GM06990 (cell line): ENCODE measurements around the gene LINC00237.

Experiments
- DNase-seq: peaks from one replicate; pipeline ENCODE4 v3.0.0-alpha.2; 2011; ENCODE audit not compliant: insufficient read length; ENCODE audit errors: extremely low read depth
- H3K27me3 ChIP-seq: replicated peaks from 2 replicates; pipeline ENCODE4 v1.6.0; 2011; ENCODE audit warnings: low read length; ENCODE audit not compliant: control insufficient read depth, insufficient read depth
- H3K36me3 ChIP-seq: 2 replicates; pipeline ENCODE4 v1.5.1; 2011; ENCODE audit warnings: low read length; ENCODE audit not compliant: control insufficient read depth, insufficient read depth
- H3K4me3 ChIP-seq: replicated peaks from 2 replicates; pipeline ENCODE4 v1.5.1; 2011; ENCODE audit warnings: low read depth, mild to moderate bottlenecking, control low read depth, low read length
- TF ChIP-seq, protein P1 (sequence below): IDR thresholded peaks from 2 replicates; pipeline ENCODE4 v1.5.1; 2011; ENCODE audit warnings: low read length, control low read depth, mild to moderate bottlenecking, inconsistent platforms; ENCODE audit not compliant: insufficient read depth, poor library complexity, severe bottlenecking

Gene LINC00237

DNA sequence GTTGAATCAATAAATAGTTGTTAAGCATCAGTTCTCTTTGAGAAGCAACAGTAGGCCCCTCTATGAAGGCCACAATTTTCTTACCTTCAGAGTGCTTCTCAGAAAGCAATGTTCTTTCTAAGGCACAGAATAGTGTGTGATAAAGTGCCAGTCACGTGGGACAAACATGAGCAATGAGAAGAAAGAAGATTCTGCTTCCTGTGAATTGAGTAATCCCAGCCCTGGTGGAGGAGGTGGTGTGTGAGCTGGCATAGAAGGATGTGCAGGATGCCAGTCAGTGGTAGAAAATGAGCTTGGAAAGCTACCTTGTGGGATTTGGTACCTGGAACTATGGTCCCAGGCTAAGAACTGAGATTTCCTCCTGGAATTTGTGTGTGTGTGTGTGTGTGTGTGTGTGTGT is 41.4 kb upstream of the LINC00237 start:
- TF ChIP-seq, protein P1, sequence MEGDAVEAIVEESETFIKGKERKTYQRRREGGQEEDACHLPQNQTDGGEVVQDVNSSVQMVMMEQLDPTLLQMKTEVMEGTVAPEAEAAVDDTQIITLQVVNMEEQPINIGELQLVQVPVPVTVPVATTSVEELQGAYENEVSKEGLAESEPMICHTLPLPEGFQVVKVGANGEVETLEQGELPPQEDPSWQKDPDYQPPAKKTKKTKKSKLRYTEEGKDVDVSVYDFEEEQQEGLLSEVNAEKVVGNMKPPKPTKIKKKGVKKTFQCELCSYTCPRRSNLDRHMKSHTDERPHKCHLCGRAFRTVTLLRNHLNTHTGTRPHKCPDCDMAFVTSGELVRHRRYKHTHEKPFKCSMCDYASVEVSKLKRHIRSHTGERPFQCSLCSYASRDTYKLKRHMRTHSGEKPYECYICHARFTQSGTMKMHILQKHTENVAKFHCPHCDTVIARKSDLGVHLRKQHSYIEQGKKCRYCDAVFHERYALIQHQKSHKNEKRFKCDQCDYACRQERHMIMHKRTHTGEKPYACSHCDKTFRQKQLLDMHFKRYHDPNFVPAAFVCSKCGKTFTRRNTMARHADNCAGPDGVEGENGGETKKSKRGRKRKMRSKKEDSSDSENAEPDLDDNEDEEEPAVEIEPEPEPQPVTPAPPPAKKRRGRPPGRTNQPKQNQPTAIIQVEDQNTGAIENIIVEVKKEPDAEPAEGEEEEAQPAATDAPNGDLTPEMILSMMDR = no peak
- no peak overlapping the region for H3K4me3 ChIP-seq
- no peak for DNase-seq
- H3K27me3 ChIP-seq = no peaks in the 10 kb centered on the region
- no peaks in the 10 kb centered on the region; the same call in 1 of the 2 replicates for H3K36me3 ChIP-seq

DNA sequence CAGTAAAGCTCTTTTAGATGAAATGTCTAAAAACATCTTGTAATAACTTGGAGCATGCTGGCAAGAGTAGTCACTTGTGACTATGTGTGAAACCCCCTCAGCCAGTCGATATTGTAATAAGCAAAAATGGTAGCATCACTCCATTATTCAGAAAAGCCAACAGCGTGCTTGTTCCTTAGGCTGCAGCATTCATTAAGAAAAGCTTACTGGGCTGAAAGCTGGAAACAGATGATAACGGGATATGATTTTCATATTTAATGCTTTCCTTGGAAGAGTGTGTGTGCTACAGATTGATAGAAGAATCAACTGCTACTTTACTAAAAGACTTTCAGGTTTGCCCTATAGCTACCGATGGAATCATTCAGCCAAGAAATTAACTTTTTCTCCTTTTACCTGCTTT is 40.1 kb upstream of the LINC00237 start:
- Histone ChIP-seq H3K27me3 (no peaks in the 10 kb centered on the region), H3K4me3 (no peak overlapping the region), H3K36me3 (no peaks in the 10 kb centered on the region; the same call in 1 of the 2 replicates)
- no peak for DNase-seq
- TF ChIP-seq, protein P1 = no peak

DNA sequence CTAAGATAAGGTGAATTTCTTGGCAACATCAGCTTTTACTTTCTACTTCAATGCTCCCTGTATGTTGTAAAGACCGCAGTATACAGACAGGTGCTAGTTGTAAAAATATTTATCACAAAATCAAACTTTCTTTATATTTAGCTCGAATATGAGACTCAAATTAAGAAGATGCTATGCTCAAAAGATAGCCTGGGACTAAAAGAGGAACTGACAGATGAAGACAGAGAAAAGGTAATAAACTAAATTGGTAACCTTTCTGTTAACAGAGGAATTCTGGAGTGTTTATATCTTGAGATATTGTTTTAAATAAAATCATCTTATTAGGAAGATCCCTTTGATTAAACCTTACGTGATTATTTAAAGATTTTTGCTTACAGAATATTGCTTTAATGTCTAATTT is 39.3 kb upstream of the LINC00237 start:
- TF ChIP-seq, protein P1 = no peak
- no peaks in the 10 kb centered on the region; the same call in 1 of the 2 replicates for H3K36me3 ChIP-seq
- H3K27me3 ChIP-seq = no peaks in the 10 kb centered on the region
- no peak for DNase-seq
- H3K4me3 ChIP-seq = no peak overlapping the region

DNA sequence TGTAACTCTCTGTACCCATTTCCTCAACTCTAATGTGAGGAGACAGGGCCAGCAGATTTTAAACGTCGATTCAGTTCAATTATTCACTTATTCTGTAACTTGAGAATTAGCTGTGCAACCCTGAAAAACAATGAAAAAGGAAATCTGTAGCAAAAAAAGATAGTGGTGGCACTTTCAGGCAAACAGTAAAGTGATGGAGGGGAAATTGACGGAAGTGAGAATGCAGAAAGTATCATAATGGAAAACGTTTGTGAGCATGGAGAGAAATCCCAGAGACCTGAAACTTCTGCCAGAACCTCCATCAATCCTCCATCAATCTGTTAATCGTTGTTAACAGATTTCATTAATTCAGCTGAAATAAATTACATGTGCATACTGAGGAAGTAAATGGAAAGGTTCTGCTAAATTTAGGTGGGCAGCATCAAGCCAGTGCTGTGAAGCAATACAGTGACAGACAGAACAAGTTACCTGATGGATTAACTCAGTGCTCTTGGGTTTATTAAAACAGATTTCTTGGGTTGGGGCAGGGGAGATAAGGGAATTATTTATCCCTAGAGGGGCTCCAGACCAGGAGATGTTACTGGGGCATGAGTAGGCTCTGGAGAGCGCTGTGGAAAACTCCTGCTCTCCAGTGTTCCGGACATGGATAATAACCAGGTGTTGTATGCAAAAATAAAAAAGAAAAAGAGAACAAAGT is 37.2 kb upstream of the LINC00237 start:
- H3K36me3 ChIP-seq = no peaks in the 10 kb centered on the region
- H3K4me3 ChIP-seq = no peak overlapping the region
- no peaks in the 10 kb centered on the region for H3K27me3 ChIP-seq
- DNase-seq = no peak
- TF ChIP-seq, protein P1 = no peak

DNA sequence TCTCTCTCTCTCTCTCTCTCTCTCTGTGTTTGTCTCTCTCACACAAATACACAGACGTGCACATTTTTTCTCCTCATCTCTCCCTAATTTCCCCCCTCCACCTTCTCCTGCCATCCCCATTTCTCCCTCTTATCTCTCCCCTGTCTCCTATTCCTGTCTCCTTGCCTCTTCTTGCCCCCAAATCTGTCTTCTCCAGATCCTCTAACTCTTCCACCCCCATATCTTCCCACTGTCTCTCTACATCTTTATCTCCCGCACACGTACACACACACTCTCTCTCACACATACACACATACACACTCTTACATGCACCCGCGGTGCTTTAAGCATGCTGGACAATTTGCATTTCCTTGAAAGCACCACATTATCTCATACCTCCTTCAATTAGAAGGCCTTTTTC is 35.7 kb upstream of the LINC00237 start:
- TF ChIP-seq, protein P1 = no peak

More for the DNA sequence above, 35.7 kb upstream of the LINC00237 start:
- no peak for DNase-seq
- Histone ChIP-seq H3K27me3 (no peaks in the 10 kb centered on the region), H3K4me3 (no peak overlapping the region), H3K36me3 (no peaks in the 10 kb centered on the region)
